GM23248 (cell line): ENCODE measurements around the gene MINDY4.

Experiments used
- EZH2 ChIP-seq: fragments of 200-600 bp; sonication (generic); IDR thresholded peaks from 2 replicates; pipeline ENCODE4 v1.6.1; 2018; ENCODE audit warnings: antibody characterized with exemption, mild to moderate bottlenecking; ENCODE audit not compliant: insufficient read depth, poor library complexity, severe bottlenecking
- EZH2phosphoT487 ChIP-seq: fragments of 200-600 bp; sonication (generic); IDR thresholded peaks from 2 replicates; pipeline ENCODE4 v1.6.1; 2018; ENCODE audit warnings: antibody characterized with exemption, moderate library complexity, mild to moderate bottlenecking, low read depth; ENCODE audit not compliant: insufficient read depth

DNA sequence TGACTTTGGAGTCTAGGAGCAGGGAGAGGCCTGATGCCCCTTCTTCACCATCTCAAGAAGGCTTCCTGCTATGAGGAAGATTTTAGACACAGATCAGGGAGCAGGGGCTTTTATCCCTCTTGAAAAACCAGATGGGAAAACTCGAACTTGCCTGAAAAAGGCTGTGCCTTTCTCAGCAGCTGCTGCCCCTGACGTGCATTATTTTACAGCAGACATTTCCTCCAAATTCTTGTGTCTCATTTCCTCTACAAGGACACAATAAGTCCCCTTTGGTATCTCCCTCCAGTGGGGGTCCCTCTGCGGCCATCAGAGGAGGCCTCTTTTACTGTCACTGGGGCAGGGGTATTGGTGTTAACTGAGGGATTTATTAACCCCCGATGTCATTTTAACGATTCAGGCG, 102.4 kb downstream of the MINDY4 start:
- no peak for TF ChIP-seq EZH2phosphoT487
- no peak for TF ChIP-seq EZH2
